Lower lobe of right lung (tissue), 2 donors: ENCODE measurements around the gene ACO1. TPM values are rescaled to one million over a fixed set of nuclear protein-coding genes. Genes with fewer than 3 reads are reported as not detected.

Experiments
- ATAC-seq, 2 donors: fragments of 200-7000 bp; cut with Tn5 transposase; one replicate each; pipeline ENCODE4 v1.9.1; 2020 to 2022; ENCODE audit warnings: mild to moderate bottlenecking in 2 of 2, moderate library complexity in 2 of 2
- DNase-seq: peaks from one replicate; pipeline ENCODE4 v3.0.0-alpha.2; 2020
- H3K27ac ChIP-seq: fragments of 200-600 bp; one replicate; pipeline ENCODE4 v1.8.0; 2022
- H3K27me3 ChIP-seq: fragments of 200-600 bp; one replicate; pipeline ENCODE4 v1.8.0; 2022; ENCODE audit warnings: low read depth
- H3K36me3 ChIP-seq: fragments of 200-600 bp; one replicate; pipeline ENCODE4 v1.8.0; 2022; ENCODE audit warnings: mild to moderate bottlenecking
- H3K4me1 ChIP-seq: fragments of 200-600 bp; one replicate; pipeline ENCODE4 v1.8.0; 2022
- H3K4me3 ChIP-seq: fragments of 200-600 bp; one replicate; pipeline ENCODE4 v1.8.0; 2022; ENCODE audit warnings: mild to moderate bottlenecking
- H3K9me3 ChIP-seq: fragments of 200-600 bp; one replicate; pipeline ENCODE4 v1.8.0; 2022
- intact Hi-C: fragments of 100-400 bp; cut with DNase I; formaldehyde crosslinking; loops from one replicate; pipeline ENCODE4 v1.11.0; 2022
- total RNA-seq: library from RNA; stranded (reverse); fragmentation: NEBNext Ultra II Directional; extraction: Animal tissue kit (Norgen Biotek cat#: 25700); gene quantifications from one replicate; pipeline ENCODE4 v1.2.1, GENCODE V29; 2021
- TF ChIP-seq, protein P1 (sequence below): fragments of 200-600 bp; IDR thresholded peaks from one replicate; pipeline ENCODE4 v1.8.0; 2022; ENCODE audit warnings: antibody characterized with exemption, mild to moderate bottlenecking
- donor health status: DM: no; HTN: yes; CAD: no; lungs with severe emphysema.

ACO1 gene
- total RNA-seq, 1 donor from 2014 or later: 33.6 TPM

DNA sequence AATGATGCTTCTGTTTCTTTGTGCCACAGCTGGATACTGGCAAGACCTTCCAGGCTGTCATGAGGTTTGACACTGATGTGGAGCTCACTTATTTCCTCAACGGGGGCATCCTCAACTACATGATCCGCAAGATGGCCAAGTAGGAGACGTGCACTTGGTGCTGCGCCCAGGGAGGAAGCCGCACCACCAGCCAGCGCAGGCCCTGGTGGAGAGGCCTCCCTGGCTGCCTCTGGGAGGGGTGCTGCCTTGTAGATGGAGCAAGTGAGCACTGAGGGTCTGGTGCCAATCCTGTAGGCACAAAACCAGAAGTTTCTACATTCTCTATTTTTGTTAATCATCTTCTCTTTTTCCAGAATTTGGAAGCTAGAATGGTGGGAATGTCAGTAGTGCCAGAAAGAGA lies 65.5 kb downstream of the ACO1 start:
- Histone ChIP-seq H3K27me3 (no peaks in the 10 kb centered on the region), H3K9me3 (no peaks in the 10 kb centered on the region), H3K4me3 (no peak overlapping the region), H3K36me3 (peaks cover 82% of the 10 kb centered on the region), H3K4me1 (no peaks in the 10 kb centered on the region), H3K27ac (no peak overlapping the region)
- TF ChIP-seq, protein P1, sequence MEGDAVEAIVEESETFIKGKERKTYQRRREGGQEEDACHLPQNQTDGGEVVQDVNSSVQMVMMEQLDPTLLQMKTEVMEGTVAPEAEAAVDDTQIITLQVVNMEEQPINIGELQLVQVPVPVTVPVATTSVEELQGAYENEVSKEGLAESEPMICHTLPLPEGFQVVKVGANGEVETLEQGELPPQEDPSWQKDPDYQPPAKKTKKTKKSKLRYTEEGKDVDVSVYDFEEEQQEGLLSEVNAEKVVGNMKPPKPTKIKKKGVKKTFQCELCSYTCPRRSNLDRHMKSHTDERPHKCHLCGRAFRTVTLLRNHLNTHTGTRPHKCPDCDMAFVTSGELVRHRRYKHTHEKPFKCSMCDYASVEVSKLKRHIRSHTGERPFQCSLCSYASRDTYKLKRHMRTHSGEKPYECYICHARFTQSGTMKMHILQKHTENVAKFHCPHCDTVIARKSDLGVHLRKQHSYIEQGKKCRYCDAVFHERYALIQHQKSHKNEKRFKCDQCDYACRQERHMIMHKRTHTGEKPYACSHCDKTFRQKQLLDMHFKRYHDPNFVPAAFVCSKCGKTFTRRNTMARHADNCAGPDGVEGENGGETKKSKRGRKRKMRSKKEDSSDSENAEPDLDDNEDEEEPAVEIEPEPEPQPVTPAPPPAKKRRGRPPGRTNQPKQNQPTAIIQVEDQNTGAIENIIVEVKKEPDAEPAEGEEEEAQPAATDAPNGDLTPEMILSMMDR: no peak
- no peak for DNase-seq
- intact Hi-C loops: no loop called here
- no peak for ATAC-seq

DNA sequence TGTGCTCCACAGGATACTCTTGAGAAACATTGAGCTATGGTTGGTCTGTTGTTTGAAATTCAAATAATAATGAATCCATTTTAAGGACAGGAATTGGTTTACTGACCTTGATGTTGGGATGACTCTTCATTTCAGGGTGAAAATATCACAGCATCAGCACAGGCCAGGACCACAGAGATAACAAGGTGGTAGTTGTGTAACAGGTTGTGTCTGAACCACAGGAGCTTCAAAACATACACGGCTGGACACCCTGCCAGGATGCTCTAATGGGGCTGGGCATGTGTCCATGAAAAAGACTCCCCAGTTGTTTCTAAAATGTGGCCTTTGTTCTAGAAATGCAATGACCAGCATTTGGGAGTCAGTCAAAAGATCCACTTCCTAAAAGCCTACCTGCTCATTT lies 69.8 kb downstream of the ACO1 start:
- no peaks in the 10 kb centered on the region for H3K4me1 ChIP-seq
- DNase-seq: no peak
- H3K4me3 ChIP-seq: no peak overlapping the region
- H3K27me3 ChIP-seq: no peaks in the 10 kb centered on the region
- no peaks in the 10 kb centered on the region for H3K9me3 ChIP-seq
- peaks cover 82% of the 10 kb centered on the region for H3K36me3 ChIP-seq
- ATAC-seq: no peak
- H3K27ac ChIP-seq: no peak overlapping the region
- TF ChIP-seq, protein P1: no peak
- intact Hi-C loops: no loop called here

- DNase-seq (no peak), ATAC-seq (no peak)
- TF ChIP-seq, protein P1: no peak
- intact Hi-C loops: no loop called here
- H3K4me3 ChIP-seq: no peak overlapping the region
- no peaks in the 10 kb centered on the region for H3K4me1 ChIP-seq
- H3K36me3 ChIP-seq: peaks cover 80% of the 10 kb centered on the region
- no peaks in the 10 kb centered on the region for H3K27me3 ChIP-seq
- H3K27ac ChIP-seq: no peak overlapping the region
- no peaks in the 10 kb centered on the region for H3K9me3 ChIP-seq
Observed at GRCh38 chr9:32455738-32456137, 71.3 kb downstream of the ACO1 start.

DNA sequence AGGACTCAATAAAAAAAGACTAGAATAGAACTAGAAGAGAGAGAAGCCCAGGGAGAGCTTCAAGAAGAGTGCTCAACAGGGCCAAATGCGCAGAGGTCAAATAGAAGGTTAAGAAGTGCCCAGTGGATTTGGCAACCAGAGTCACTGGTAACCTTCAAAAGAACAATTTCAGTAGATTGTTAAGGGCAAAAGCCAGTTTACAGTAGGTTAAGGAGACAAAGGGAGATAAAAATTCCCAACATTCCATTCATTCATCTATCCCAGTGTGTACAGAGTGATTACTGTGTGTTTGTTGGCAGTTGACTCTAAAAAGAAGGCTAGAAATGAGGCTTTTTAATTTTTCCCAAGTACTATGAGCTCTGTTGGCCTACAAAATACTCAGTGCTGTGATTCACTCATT lies 72.1 kb downstream of the ACO1 start:
- no peaks in the 10 kb centered on the region for H3K9me3 ChIP-seq
- H3K27ac ChIP-seq: no peak overlapping the region
- no peak for ATAC-seq
- H3K36me3 ChIP-seq: peaks cover 71% of the 10 kb centered on the region
- DNase-seq: no peak
- intact Hi-C loops: no loop called here
- H3K27me3 ChIP-seq: no peaks in the 10 kb centered on the region
- H3K4me3 ChIP-seq: no peak overlapping the region
- H3K4me1 ChIP-seq: no peaks in the 10 kb centered on the region
- TF ChIP-seq, protein P1: no peak

DNA sequence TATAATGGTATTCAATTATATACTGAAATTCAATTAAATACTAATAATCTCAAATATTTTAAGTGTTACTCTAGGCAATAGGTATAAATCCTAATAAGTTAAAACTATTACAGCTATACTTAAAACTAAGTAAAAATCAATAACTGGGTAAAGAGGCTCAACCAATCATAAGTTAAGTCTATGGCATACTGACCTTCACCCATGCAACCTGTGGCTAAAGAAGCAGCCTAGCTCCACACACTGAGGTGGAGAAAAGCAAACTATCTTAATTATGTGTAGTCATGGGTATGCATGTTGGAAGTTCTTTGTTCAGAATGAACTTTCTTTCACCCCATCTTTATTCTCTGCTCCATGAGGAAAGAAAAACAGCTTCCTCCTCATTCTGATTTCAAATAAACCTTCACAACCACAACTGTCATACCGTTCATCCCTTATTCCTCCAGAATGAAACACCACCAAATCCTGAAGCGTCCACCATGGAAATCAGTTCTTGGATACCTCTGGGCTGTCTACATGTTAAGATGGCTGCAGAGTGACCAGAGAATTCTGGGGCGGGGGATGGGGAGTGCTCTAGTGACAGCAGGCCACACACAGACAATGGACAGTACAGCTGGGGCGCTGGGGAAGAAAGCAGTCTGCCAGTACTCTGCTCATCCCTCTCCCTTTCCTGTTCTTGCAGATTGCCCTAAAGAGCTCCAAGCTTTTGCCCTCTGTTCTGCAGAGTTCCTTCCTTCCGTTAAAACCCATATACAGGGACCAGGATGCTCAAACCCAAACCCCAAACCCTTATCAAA lies 79.3 kb downstream of the ACO1 start:
- no peaks in the 10 kb centered on the region for H3K27me3 ChIP-seq
- no peaks in the 10 kb centered on the region for H3K9me3 ChIP-seq
- peaks cover 60% of the 10 kb centered on the region for H3K36me3 ChIP-seq
- H3K27ac ChIP-seq: no peak overlapping the region
- DNase-seq: no peak
- TF ChIP-seq, protein P1: no peak
- no peak overlapping the region for H3K4me3 ChIP-seq
- intact Hi-C loops: no loop called here
- H3K4me1 ChIP-seq: no peaks in the 10 kb centered on the region
- ATAC-seq: no peak
